HG02571 (cell line): Measurements from ENCODE around the gene UQCRC2.
A peak's percentile ranks its signal among the peaks of the same experiment; 100 is the strongest.
"Not testable (repeated sequence)": the region's sequence is repeated elsewhere in the genome, so short reads cannot be mapped to it uniquely, and the experiment has no call there.

Source experiments
- ATAC-seq: cut with Tn5 transposase; IDR thresholded peaks from one replicate; pipeline ENCODE4 v1.9.1; 2021; ENCODE audit warnings: mild to moderate bottlenecking, moderate library complexity; ENCODE audit not compliant: unreplicated experiment

UQCRC2 gene

GRCh38 chr16:21952793-21953540 is at the start of gene UQCRC2:
Gene UQCRC2, plus strand, starts transcription at chr16:21953361. Its CDS starts 63 bp downstream, at chr16:21953424.
- peak; percentile 92 for ATAC-seq

- not testable (repeated sequence) for ATAC-seq
Measured at GRCh38 chr16:21932650-21933049, 20.5 kb upstream of the UQCRC2 start.

GRCh38 chr16:21933316-21933715 is 19.8 kb upstream of the UQCRC2 start:
- ATAC-seq, result not testable (repeated sequence)

- ATAC-seq, result not testable (repeated sequence)
Measured at GRCh38 chr16:21933790-21934189, 19.4 kb upstream of the UQCRC2 start.

GRCh38 chr16:21936216-21936615 is 16.9 kb upstream of the UQCRC2 start:
- not testable (repeated sequence) for ATAC-seq

DNA sequence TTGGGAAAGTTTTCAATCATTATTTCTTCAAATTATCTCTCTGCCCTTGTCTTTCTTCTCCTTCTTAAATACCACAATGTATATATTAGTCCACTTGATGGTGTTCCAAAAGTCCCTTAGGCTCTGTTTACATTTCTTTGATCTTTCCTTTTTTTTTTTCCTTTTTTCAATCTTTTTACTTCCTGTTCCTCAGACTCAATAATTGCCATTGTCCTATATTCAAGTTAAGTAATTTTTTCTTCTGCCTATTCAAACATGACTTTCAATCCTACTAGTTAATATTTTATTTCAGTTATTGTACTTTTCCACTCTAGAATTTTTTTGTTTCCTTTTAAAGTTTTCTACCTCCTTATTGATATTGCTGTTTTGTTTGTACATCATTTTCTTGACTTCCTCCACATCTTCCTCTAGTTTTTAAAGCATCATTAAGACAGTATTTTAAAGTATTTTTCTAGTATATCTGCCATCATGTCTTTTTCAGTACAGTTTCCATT is 15.8 kb upstream of the UQCRC2 start:
- no peak for ATAC-seq

GRCh38 chr16:21940570-21940969 is 12.6 kb upstream of the UQCRC2 start:
- ATAC-seq, result no peak

GRCh38 chr16:21943571-21943970 is 9.6 kb upstream of the UQCRC2 start:
- no peak for ATAC-seq

- ATAC-seq, result no peak
Measured at GRCh38 chr16:21946889-21947635, 6.1 kb upstream of the UQCRC2 start.

DNA sequence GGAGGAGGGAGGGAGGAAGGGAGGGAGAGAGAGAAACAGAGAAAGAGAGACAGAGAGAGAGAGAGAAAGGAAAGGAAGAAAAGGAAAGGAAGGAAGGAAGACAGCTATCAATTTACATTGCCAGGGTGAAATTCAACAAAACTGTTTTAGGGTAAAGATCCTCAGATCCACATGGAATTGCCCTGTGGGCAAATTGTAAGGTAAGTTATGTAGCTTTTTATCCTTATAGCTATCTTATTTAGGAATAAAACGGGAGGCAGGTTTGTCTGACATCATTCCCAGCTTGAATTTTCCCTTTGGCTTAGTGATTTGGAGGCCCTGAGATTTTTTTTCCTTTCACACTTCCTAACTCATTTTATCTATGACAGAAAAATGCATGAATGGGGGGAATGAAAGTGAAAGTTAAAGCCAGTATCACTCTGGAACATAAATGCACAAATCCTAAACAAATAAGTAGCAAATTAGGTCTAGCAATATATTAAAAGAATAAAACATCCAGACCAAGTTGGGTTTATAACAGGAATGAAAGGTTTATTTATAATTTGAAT is 3.4 kb upstream of the UQCRC2 start:
- ATAC-seq, result no peak

DNA sequence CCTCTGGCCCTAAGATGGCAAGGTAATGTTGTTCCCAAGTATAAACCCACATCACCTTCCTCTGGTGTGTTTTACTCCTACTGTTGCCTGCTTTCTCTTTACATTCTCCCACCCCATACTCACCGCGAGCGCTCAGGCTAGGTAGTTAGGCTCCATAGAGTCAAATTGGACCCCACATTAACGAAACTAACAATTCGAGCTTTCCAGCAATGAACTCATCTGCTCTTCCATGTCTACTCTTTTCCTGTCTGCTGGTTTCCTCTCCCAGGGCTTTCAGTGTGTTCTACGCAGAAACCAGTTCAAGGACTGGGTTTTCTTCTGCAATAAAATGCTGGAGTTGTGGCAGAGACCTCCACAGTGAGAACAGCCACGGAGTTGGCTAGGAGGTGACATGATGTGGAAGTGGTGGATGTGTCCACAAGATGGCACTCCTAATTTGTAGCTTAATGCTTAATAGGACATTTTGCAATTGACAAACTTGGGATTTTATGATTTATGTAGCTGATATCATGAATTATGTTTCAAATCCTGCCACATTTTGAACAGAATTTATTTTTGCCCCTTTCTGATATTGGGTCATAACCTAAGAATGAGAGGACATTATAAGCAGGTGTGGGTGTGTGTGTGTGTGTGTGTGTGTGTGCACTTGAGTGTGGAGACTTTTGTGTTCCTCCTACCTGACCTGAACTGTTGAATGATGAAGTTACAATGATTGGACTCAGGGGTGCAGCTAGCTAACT is 2.2 kb upstream of the UQCRC2 start:
- no peak for ATAC-seq

- peak; percentile 40 for ATAC-seq
Measured at GRCh38 chr16:21952040-21952792, 945 bp upstream of the UQCRC2 start.

DNA sequence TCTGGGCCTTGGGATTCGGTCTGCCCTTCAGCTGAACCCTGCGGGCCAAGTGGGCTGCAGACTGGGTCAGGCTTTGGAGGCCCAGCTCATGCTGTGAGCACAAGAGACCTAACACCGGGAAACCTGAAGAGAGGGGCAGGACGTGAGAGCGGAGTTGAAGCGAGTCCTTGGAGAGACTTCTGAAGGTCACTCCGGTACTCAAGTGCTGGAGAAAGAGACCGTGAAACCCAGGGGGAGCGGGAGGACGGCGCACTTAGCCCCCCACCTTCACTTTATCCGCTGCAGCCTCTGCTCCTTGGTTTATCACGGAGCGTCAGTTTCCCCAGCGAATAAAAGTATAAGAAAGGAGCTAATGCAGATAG is 361 bp downstream of the UQCRC2 start:
- ATAC-seq, result peak; percentile 26

DNA sequence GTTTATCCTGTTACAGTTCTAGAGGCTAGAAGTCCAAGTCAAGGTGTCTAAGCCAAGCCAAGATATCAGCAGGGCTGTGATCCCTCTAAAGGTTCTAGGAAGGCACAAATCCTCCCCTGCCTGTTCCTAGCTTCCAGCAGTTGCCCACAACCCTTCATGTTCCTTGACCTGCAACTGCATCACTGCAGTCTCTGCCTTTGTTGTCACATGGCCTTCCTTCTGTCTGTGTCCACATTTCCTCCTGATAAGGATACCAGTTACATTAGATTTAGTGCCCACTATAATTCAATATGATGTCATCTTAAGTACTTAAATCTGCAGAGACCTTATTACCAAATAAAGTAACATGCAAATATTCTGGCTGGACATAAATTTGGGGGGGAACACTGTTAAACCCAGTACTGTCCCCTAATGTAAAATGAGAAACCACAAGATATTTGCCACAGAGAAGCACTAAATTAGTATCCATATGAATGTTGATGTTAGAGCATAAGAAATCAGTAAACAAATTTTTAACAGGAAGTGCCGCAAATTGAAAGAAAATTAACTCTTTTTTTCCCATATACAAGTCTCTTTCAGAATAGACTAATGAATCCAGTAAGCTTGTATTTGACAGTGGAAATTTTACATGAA is 4.7 kb downstream of the UQCRC2 start:
- no peak for ATAC-seq

GRCh38 chr16:21959050-21959449 is 5.9 kb downstream of the UQCRC2 start:
- ATAC-seq, result no peak

GRCh38 chr16:21962475-21962874 is 9.3 kb downstream of the UQCRC2 start:
- ATAC-seq, result no peak

DNA sequence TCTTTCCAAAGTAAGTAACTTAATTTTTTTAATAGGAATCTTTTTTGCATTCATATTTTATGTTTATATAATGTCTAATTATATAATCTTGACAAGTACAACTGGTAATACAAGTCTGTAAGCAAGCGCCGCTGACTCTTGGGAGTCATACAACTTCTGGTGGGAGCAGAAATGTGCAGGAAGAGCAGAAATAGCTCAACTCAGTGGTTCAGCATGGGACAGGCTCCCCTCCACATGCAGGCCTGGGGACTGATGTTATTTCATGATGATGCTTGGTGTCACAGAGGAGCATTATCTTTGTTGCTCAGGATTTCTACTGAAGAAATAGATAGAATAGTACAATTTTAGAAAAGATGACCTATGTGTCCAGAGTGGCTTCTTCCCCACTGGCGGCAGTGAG is 10.7 kb downstream of the UQCRC2 start:
- ATAC-seq, result no peak

DNA sequence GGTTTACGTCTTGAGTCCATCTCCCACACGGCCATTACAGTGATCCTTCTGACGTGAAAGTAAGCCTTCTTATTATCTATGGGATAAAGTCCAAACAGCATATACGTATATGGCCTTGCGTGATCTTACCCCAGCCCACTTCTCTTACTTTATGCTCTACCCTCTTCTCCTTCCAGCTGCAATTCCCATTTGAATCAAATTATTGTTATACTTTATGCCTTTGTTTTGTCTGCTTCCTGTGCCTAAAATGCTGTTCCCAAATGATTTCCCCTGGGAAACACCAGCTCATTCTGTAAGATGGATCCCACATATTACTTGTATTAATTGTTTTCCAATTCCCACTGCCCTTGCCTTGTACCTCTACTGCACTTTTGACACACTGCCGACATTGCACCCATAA is 11.2 kb downstream of the UQCRC2 start:
- no peak for ATAC-seq

DNA sequence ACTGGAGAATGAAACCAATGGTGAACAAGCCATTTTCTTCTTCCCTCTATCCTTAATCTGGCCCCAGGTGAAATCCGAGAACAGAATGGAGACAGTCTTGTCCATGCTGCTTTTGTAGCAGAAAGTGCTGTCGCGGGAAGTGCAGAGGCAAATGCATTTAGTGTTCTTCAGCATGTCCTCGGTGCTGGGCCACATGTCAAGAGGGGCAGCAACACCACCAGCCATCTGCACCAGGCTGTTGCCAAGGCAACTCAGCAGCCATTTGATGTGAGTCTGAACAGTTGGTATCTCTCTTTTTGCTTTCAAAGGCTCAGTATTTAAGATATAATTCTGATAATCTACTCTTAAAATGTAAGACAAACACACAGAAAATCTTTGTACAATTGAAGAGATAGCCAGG is 18.7 kb downstream of the UQCRC2 start:
- ATAC-seq, result no peak

DNA sequence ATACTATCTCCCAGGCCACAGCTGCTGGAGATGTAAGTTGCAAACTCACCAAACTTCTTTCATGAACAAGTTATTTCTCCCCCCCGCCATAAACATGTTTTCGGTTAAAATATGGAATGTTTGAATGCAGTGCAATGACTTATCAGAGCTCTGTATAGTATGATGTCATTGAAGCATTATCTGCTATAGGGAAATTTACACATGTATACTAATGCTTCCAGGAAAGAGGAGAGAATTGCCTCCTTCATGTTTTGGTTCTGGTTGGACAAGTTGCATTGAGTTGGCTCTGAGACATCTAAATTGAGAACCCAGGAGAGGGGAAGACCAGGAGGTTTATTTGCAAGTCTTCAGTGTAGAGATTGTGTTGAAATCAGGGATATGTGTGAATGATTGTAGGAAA is 20.8 kb downstream of the UQCRC2 start:
- no peak for ATAC-seq
